ENCODE data around the gene EXOC6B.

EXOC6B gene

GRCh38 chr2:72183466-72183865 lies 642.4 kb downstream of the EXOC6B start:
- no peaks in the 10 kb centered on the region for H3K4me1 ChIP-seq (ENCODE audit: control insufficient read depth, insufficient read depth, low read length)
- H3K36me3 ChIP-seq (ENCODE audit: control insufficient read depth in 2 of 2, insufficient read depth in 1 of 2, low read length in 2 of 2) = peaks cover 0 to 10% of the 10 kb centered on the region in 2 experiments; a peak in 1 of 3 replicates
- TF ChIP-seq ZNF23 (tag by site-specific recombination; IDR thresholded peaks at IDR 0.05; ENCODE audit: borderline replicate concordance) (no peak), ZFP69B (tag by site-specific recombination; IDR thresholded peaks at IDR 0.05) (no peak), ZNF623 (tag by site-specific recombination; IDR thresholded peaks at IDR 0.05) (no peak), ZNF660 (tag by site-specific recombination; IDR thresholded peaks at IDR 0.05) (no peak), ZNF610 (tag by site-specific recombination; IDR thresholded peaks at IDR 0.05; ENCODE audit: borderline replicate concordance) (no peak), GLI2 (tag by site-specific recombination; IDR thresholded peaks at IDR 0.05; ENCODE audit: borderline replicate concordance, low read depth) (no peak), ZNF600 (tag by site-specific recombination; IDR thresholded peaks at IDR 0.05) (no peak), ZNF354C (tag by site-specific recombination; IDR thresholded peaks at IDR 0.05; ENCODE audit: borderline replicate concordance, low read depth) (no peak), ZNF501 (tag by site-specific recombination; IDR thresholded peaks at IDR 0.05) (no peak), ZNF571 (tag by site-specific recombination; IDR thresholded peaks at IDR 0.05) (no peak), PRDM10 (tag by site-specific recombination; IDR thresholded peaks at IDR 0.05) (no peak), GFI1B (tag by site-specific recombination; IDR thresholded peaks at IDR 0.05) (no peak), ZNF121 (tag by site-specific recombination; IDR thresholded peaks at IDR 0.05) (no peak), ZNF560 (tag by site-specific recombination; IDR thresholded peaks at IDR 0.05; ENCODE audit: borderline replicate concordance) (no peak), ZNF211 (tag by site-specific recombination; IDR thresholded peaks at IDR 0.05; ENCODE audit: low read depth) (no peak), GLIS1 (tag by site-specific recombination; IDR thresholded peaks at IDR 0.05) (no peak), ZNF16 (tag by site-specific recombination; IDR thresholded peaks at IDR 0.05; ENCODE audit: low read depth) (no peak), ZNF473 (tag by site-specific recombination; IDR thresholded peaks at IDR 0.05) (no peak), ZFP37 (tag by site-specific recombination; IDR thresholded peaks at IDR 0.05) (no peak), ZNF426 (tag by site-specific recombination; IDR thresholded peaks at IDR 0.05) (no peak)
- ChIA-PET CTCF (no interaction called here), POLR2A (no interaction called here)
- no peak overlapping the region for H3K4me3 ChIP-seq (ENCODE audit: low read depth, low read length)
- H3K27ac ChIP-seq (ENCODE audit: extremely low read depth, low read depth, low read length) = no peak overlapping the region
- H3K9me3 ChIP-seq (ENCODE audit: control insufficient read depth, insufficient read depth, low read depth, low read length) = no peaks in the 10 kb centered on the region

GRCh38 chr2:72183016-72183415 lies 642.8 kb downstream of the EXOC6B start:
- H3K27ac ChIP-seq (ENCODE audit: extremely low read depth, low read depth, low read length) = no peak overlapping the region
- TF ChIP-seq ZNF18 (tag by site-specific recombination; IDR thresholded peaks at IDR 0.05) = no peak
- TF ChIP-seq ZNF530 (tag by site-specific recombination; IDR thresholded peaks at IDR 0.05; ENCODE audit: low read depth) = no peak
- no peak for TF ChIP-seq ZNF548 (tag by site-specific recombination; IDR thresholded peaks at IDR 0.05)
- TF ChIP-seq PBX3 (CRISPR knock-in tag; IDR thresholded peaks at IDR 0.05) = no peak
- no peak for TF ChIP-seq ZNF585B (tag by site-specific recombination; IDR thresholded peaks at IDR 0.05)
- H3K4me3 ChIP-seq (ENCODE audit: low read depth, low read length) = no peak overlapping the region
- no peaks in the 10 kb centered on the region for H3K4me1 ChIP-seq (ENCODE audit: control insufficient read depth, insufficient read depth, low read length)
- ChIA-PET CTCF (interaction anchor here (0.6 kb wide), 1 partner anchor 445 kb away, joined by 3 read pairs; no protein-coding TSS in a partner anchor), POLR2A (no interaction called here)
- no peaks in the 10 kb centered on the region for H3K9me3 ChIP-seq (ENCODE audit: control insufficient read depth, insufficient read depth, low read depth, low read length)
- H3K36me3 ChIP-seq (ENCODE audit: control insufficient read depth in 2 of 2, insufficient read depth in 1 of 2, low read length in 2 of 2) = peaks cover 0 to 14% of the 10 kb centered on the region in 2 experiments; a peak in 1 of 3 replicates
